ENCODE measurements around the gene IRAK1. TPM values are rescaled to one million over a fixed set of nuclear protein-coding genes. Genes with fewer than 3 reads are reported as not detected.

IRAK1 gene
- total and polyA plus RNA-seq, 2 of the 13 experiments (the other 11 are each of a cell fraction or from before 2014, with no cell fraction given): 57.7 to 77.3 TPM

DNA sequence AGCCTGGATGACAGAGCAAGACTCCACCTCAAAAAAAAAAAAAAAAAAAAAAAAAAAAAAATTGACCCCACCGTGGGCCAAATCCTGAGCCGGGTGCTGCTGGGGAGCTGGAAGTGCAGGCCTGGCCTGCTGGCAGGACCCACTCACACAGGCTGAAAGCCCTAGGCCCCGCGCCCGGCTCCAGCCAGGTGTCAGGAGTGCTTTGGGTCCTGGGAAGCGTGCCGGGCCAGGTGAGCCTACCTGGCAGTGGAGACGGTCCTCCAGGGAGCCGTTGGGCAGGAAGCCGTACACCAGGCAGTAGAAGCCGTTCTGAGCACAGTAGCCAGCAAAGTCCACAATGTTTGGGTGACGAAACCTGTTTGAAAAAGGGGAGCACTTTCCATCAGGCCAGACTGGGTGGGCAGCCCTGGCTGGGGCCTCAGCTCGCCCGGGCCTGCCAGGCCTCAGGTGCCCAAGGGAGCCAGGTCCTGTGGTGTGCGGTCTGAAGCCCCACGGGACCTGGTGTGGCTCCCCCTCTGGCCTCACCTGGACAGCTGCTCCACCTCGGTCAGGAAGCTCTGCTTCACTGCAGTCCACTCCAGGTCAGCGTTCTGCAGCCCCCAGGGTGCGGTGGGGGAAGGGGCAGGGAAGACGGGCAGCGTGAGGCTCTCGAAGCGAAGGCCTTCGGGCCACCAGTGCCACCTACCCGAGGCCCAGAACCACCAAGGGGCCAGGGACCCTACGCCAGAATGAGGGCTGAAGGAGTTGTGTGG lies 1.8 kb downstream of the IRAK1 start (continued):
- TF ChIP-seq ZNF124 (CRISPR knock-in tag; IDR thresholded peaks at IDR 0.05): no peak
- TF ChIP-seq CHD2 (IDR thresholded peaks at IDR 0.05; ENCODE audit: low read depth, low read length): no peak
- TF ChIP-seq ZNF788 (CRISPR knock-in tag; IDR thresholded peaks at IDR 0.05; ENCODE audit: borderline replicate concordance): no peak
- TF ChIP-seq NCOR1 (IDR thresholded peaks at IDR 0.05; ENCODE audit: borderline replicate concordance, low read length): no peak
- TF ChIP-seq ZNF709 (CRISPR knock-in tag; IDR thresholded peaks at IDR 0.05): no peak
- TF ChIP-seq, protein P1, sequence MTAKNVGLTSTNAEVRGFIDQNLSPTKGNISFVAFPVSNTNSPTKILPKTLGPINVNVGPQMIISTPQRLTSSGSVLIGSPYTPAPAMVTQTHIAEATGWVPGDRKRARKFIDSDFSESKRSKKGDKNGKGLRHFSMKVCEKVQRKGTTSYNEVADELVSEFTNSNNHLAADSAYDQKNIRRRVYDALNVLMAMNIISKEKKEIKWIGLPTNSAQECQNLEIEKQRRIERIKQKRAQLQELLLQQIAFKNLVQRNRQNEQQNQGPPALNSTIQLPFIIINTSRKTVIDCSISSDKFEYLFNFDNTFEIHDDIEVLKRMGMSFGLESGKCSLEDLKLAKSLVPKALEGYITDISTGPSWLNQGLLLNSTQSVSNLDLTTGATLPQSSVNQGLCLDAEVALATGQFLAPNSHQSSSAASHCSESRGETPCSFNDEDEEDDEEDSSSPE (CRISPR knock-in tag; IDR thresholded peaks at IDR 0.05): no peak
- TF ChIP-seq, protein P2, sequence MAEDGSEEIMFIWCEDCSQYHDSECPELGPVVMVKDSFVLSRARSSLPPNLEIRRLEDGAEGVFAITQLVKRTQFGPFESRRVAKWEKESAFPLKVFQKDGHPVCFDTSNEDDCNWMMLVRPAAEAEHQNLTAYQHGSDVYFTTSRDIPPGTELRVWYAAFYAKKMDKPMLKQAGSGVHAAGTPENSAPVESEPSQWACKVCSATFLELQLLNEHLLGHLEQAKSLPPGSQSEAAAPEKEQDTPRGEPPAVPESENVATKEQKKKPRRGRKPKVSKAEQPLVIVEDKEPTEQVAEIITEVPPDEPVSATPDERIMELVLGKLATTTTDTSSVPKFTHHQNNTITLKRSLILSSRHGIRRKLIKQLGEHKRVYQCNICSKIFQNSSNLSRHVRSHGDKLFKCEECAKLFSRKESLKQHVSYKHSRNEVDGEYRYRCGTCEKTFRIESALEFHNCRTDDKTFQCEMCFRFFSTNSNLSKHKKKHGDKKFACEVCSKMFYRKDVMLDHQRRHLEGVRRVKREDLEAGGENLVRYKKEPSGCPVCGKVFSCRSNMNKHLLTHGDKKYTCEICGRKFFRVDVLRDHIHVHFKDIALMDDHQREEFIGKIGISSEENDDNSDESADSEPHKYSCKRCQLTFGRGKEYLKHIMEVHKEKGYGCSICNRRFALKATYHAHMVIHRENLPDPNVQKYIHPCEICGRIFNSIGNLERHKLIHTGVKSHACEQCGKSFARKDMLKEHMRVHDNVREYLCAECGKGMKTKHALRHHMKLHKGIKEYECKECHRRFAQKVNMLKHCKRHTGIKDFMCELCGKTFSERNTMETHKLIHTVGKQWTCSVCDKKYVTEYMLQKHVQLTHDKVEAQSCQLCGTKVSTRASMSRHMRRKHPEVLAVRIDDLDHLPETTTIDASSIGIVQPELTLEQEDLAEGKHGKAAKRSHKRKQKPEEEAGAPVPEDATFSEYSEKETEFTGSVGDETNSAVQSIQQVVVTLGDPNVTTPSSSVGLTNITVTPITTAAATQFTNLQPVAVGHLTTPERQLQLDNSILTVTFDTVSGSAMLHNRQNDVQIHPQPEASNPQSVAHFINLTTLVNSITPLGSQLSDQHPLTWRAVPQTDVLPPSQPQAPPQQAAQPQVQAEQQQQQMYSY (CRISPR knock-in tag; IDR thresholded peaks at IDR 0.05): no peak
- 0 out of 2 replicates have a peak, but pooled peaks have one; percentile 27 for TF ChIP-seq GABPB1 (CRISPR knock-in tag; IDR thresholded peaks at IDR 0.05)
- TF ChIP-seq RBFOX2 (IDR thresholded peaks at IDR 0.05; ENCODE audit: low read depth, low read length): peak; percentile 45
- TF ChIP-seq ZNF790 (CRISPR knock-in tag; IDR thresholded peaks at IDR 0.05; ENCODE audit: borderline replicate concordance): no peak
- TF ChIP-seq ATAD3A (CRISPR knock-in tag; IDR thresholded peaks at IDR 0.05): no peak
- no peak for TF ChIP-seq MAFK (conservative IDR thresholded peaks at IDR 0.05 in 1 of 2, IDR thresholded peaks at IDR 0.05 in 1 of 2; ENCODE audit: low read length in 2 of 2)
- TF ChIP-seq, protein P3, sequence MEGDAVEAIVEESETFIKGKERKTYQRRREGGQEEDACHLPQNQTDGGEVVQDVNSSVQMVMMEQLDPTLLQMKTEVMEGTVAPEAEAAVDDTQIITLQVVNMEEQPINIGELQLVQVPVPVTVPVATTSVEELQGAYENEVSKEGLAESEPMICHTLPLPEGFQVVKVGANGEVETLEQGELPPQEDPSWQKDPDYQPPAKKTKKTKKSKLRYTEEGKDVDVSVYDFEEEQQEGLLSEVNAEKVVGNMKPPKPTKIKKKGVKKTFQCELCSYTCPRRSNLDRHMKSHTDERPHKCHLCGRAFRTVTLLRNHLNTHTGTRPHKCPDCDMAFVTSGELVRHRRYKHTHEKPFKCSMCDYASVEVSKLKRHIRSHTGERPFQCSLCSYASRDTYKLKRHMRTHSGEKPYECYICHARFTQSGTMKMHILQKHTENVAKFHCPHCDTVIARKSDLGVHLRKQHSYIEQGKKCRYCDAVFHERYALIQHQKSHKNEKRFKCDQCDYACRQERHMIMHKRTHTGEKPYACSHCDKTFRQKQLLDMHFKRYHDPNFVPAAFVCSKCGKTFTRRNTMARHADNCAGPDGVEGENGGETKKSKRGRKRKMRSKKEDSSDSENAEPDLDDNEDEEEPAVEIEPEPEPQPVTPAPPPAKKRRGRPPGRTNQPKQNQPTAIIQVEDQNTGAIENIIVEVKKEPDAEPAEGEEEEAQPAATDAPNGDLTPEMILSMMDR (CRISPR knock-in tag; IDR thresholded peaks at IDR 0.05): 0 out of 2 replicates have a peak, but pooled peaks have one; percentile 11
- TF ChIP-seq, protein P4, sequence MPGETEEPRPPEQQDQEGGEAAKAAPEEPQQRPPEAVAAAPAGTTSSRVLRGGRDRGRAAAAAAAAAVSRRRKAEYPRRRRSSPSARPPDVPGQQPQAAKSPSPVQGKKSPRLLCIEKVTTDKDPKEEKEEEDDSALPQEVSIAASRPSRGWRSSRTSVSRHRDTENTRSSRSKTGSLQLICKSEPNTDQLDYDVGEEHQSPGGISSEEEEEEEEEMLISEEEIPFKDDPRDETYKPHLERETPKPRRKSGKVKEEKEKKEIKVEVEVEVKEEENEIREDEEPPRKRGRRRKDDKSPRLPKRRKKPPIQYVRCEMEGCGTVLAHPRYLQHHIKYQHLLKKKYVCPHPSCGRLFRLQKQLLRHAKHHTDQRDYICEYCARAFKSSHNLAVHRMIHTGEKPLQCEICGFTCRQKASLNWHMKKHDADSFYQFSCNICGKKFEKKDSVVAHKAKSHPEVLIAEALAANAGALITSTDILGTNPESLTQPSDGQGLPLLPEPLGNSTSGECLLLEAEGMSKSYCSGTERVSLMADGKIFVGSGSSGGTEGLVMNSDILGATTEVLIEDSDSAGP (CRISPR knock-in tag; IDR thresholded peaks at IDR 0.05; ENCODE audit: borderline replicate concordance): 0 out of 2 replicates have a peak, but pooled peaks have one; percentile 15

All from HepG2 (cell line).